Measurements from ENCODE around the gene ATP6V0C.
"Not testable (repeated sequence)": the region's sequence is repeated elsewhere in the genome, so short reads cannot be mapped to it uniquely, and the experiment has no call there.

Gene ATP6V0C

DNA sequence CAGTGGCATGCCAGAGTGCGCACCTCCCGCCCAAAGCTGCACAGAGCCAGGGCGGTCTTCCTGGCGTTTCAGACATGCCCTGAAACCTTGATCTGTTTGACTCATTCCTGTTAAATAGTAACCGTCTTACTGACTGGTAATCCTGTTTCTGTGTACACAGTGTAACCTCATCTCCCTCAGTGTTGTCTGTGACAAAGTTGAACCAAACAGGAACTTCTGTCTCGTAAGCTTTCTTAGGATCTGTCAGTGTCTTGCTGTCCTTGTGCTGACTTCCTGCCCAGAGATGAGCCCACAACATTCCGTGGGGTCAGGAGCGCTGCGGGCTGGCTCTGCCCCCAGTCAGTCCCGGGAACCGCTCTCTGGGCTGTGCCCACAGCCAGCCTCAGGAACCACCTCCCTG lies 54.8 kb downstream of the ATP6V0C start:
- not testable (repeated sequence) for H3K27me3 ChIP-seq (ENCODE audit: control insufficient read depth, insufficient read depth, low read length); H3K9me3 ChIP-seq (ENCODE audit: control insufficient read depth, insufficient read depth, low read length); H3K4me1 ChIP-seq (ENCODE audit: control insufficient read depth, insufficient read depth, low read length); H3K36me3 ChIP-seq (ENCODE audit: control insufficient read depth, insufficient read depth, low read length); H3K9ac ChIP-seq (ENCODE audit: low read depth, low read length); H3K4me3 ChIP-seq (ENCODE audit: low read depth, low read length)

Data from iPS-15b (cell line).